ENCODE results near the gene RNF8.
"Not testable (repeated sequence)": the region's sequence is repeated elsewhere in the genome, so short reads cannot be mapped to it uniquely, and the experiment has no call there.

The RNF8 gene

DNA sequence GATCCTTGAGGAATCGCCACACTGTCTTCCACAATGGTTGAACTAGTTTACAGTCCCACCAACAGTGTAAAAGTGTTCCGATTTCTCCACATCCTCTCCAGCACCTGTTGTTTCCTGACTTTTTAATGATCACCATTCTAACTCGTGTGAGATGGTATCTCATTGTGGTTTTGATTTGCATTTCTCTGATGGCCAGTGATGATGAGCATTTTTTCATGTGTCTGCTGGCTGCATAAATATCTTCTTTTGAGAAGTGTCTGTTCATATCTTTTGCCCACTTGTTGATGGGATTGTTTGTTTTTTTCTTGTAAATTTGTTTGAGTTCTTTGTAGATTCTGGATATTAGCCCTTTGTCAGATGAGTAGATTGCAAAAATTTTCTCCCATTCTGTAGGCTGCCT lies 8.0 kb upstream of the RNF8 start:
- not testable (repeated sequence) for H3K27ac ChIP-seq (ENCODE audit: low read depth, low read length); H3K27me3 ChIP-seq (ENCODE audit: insufficient read depth, low read length); H4K8ac ChIP-seq (ENCODE audit: low read depth, low read length); H3K9ac ChIP-seq (ENCODE audit: low read length); H3K9me3 ChIP-seq (ENCODE audit: insufficient read depth, low read depth, low read length); H3K4me1 ChIP-seq (ENCODE audit: control insufficient read depth in 1 of 2, insufficient read depth in 2 of 2, low read length in 2 of 2); H4K91ac ChIP-seq (ENCODE audit: low read depth, low read length); H3K79me1 ChIP-seq (ENCODE audit: low read length); H4K12ac ChIP-seq (ENCODE audit: low read depth, low read length); H3K79me2 ChIP-seq (ENCODE audit: control insufficient read depth, insufficient read depth, low read length, poor library complexity); H3K18ac ChIP-seq (ENCODE audit: low read length); H2BK120ac ChIP-seq (ENCODE audit: insufficient read depth, low read length, poor library complexity); H2AFZ ChIP-seq (ENCODE audit: insufficient read depth, low read length, poor library complexity); H2AK5ac ChIP-seq (ENCODE audit: low read length); H3K36me3 ChIP-seq (ENCODE audit: control insufficient read depth in 1 of 2, insufficient read depth in 2 of 2, low read length in 2 of 2); H3K4me3 ChIP-seq (ENCODE audit: low read depth, low read length); H3K23ac ChIP-seq (ENCODE audit: low read length); DNase-seq; H3K4me2 ChIP-seq (ENCODE audit: low read length); H2BK5ac ChIP-seq (ENCODE audit: low read depth, low read length, poor library complexity); H2BK12ac ChIP-seq (ENCODE audit: low read length); H3K4ac ChIP-seq (ENCODE audit: low read depth, low read length); H3K14ac ChIP-seq (ENCODE audit: low read length)
- no CpG with 5 or more reads among the region's 3 CpGs for WGBS (ENCODE audit: extremely low coverage, insufficient coverage, insufficient read length)

- no peaks in the 10 kb centered on the region for H3K4me1 ChIP-seq (ENCODE audit: control insufficient read depth in 1 of 2, insufficient read depth in 2 of 2, low read length in 2 of 2)
- no peak overlapping the region for H2BK12ac ChIP-seq (ENCODE audit: low read length)
- no peak overlapping the region for H3K4me2 ChIP-seq (ENCODE audit: low read length)
- H4K91ac ChIP-seq (ENCODE audit: low read depth, low read length) = no peak overlapping the region
- H3K79me2 ChIP-seq (ENCODE audit: control insufficient read depth, insufficient read depth, low read length, poor library complexity) = no peaks in the 10 kb centered on the region
- no peak overlapping the region for H3K9ac ChIP-seq (ENCODE audit: low read length)
- no peak overlapping the region for H4K8ac ChIP-seq (ENCODE audit: low read depth, low read length)
- H3K4ac ChIP-seq (ENCODE audit: low read depth, low read length) = no peak overlapping the region
- H3K18ac ChIP-seq (ENCODE audit: low read length) = no peak overlapping the region
- H2AK5ac ChIP-seq (ENCODE audit: low read length) = no peak overlapping the region
- H2AFZ ChIP-seq (ENCODE audit: insufficient read depth, low read length, poor library complexity) = no peak overlapping the region
- H3K27me3 ChIP-seq (ENCODE audit: insufficient read depth, low read length) = no peaks in the 10 kb centered on the region
- no peak overlapping the region for H3K4me3 ChIP-seq (ENCODE audit: low read depth, low read length)
- H3K9me3 ChIP-seq (ENCODE audit: insufficient read depth, low read depth, low read length) = no peaks in the 10 kb centered on the region
- H3K27ac ChIP-seq (ENCODE audit: low read depth, low read length) = no peak overlapping the region
- H3K23ac ChIP-seq (ENCODE audit: low read length) = no peak overlapping the region
- no peak overlapping the region for H4K12ac ChIP-seq (ENCODE audit: low read depth, low read length)
- H3K79me1 ChIP-seq (ENCODE audit: low read length) = no peaks in the 10 kb centered on the region
- H3K14ac ChIP-seq (ENCODE audit: low read length) = no peak overlapping the region
- no peak overlapping the region for H2BK5ac ChIP-seq (ENCODE audit: low read depth, low read length, poor library complexity)
- H2BK120ac ChIP-seq (ENCODE audit: insufficient read depth, low read length, poor library complexity) = no peak overlapping the region
- WGBS (ENCODE audit: extremely low coverage, insufficient coverage, insufficient read length) = no CpG with 5 or more reads among the region's 3 CpGs
- DNase-seq = no peak
- no peaks in the 10 kb centered on the region for H3K36me3 ChIP-seq (ENCODE audit: control insufficient read depth in 1 of 2, insufficient read depth in 2 of 2, low read length in 2 of 2)
Observed at GRCh38 chr6:37347177-37347576, 6.6 kb upstream of the RNF8 start.

GRCh38 chr6:37347670-37348111 lies 6.1 kb upstream of the RNF8 start:
- H3K27ac ChIP-seq (ENCODE audit: low read depth, low read length) = no peak overlapping the region
- H3K14ac ChIP-seq (ENCODE audit: low read length) = no peak overlapping the region
- no peak overlapping the region for H2AFZ ChIP-seq (ENCODE audit: insufficient read depth, low read length, poor library complexity)
- no peak overlapping the region for H2BK5ac ChIP-seq (ENCODE audit: low read depth, low read length, poor library complexity)
- no peak overlapping the region for H3K4ac ChIP-seq (ENCODE audit: low read depth, low read length)
- WGBS (ENCODE audit: extremely low coverage, insufficient coverage, insufficient read length) = no CpG with 5 or more reads among the region's 4 CpGs
- no peak overlapping the region for H3K18ac ChIP-seq (ENCODE audit: low read length)
- H3K4me2 ChIP-seq (ENCODE audit: low read length) = no peak overlapping the region
- no peak overlapping the region for H3K4me3 ChIP-seq (ENCODE audit: low read depth, low read length)
- H4K12ac ChIP-seq (ENCODE audit: low read depth, low read length) = no peak overlapping the region
- no peaks in the 10 kb centered on the region for H3K79me2 ChIP-seq (ENCODE audit: control insufficient read depth, insufficient read depth, low read length, poor library complexity)
- no peaks in the 10 kb centered on the region for H3K27me3 ChIP-seq (ENCODE audit: insufficient read depth, low read length)
- H2BK120ac ChIP-seq (ENCODE audit: insufficient read depth, low read length, poor library complexity) = no peak overlapping the region
- H3K4me1 ChIP-seq (ENCODE audit: control insufficient read depth in 1 of 2, insufficient read depth in 2 of 2, low read length in 2 of 2) = no peaks in the 10 kb centered on the region
- H4K8ac ChIP-seq (ENCODE audit: low read depth, low read length) = no peak overlapping the region
- no peak overlapping the region for H2BK12ac ChIP-seq (ENCODE audit: low read length)
- H3K9ac ChIP-seq (ENCODE audit: low read length) = no peak overlapping the region
- no peaks in the 10 kb centered on the region for H3K9me3 ChIP-seq (ENCODE audit: insufficient read depth, low read depth, low read length)
- no peaks in the 10 kb centered on the region for H3K79me1 ChIP-seq (ENCODE audit: low read length)
- H2AK5ac ChIP-seq (ENCODE audit: low read length) = no peak overlapping the region
- H3K36me3 ChIP-seq (ENCODE audit: control insufficient read depth in 1 of 2, insufficient read depth in 2 of 2, low read length in 2 of 2) = no peaks in the 10 kb centered on the region
- no peak overlapping the region for H3K23ac ChIP-seq (ENCODE audit: low read length)
- DNase-seq = no peak
- H4K91ac ChIP-seq (ENCODE audit: low read depth, low read length) = no peak overlapping the region

DNA sequence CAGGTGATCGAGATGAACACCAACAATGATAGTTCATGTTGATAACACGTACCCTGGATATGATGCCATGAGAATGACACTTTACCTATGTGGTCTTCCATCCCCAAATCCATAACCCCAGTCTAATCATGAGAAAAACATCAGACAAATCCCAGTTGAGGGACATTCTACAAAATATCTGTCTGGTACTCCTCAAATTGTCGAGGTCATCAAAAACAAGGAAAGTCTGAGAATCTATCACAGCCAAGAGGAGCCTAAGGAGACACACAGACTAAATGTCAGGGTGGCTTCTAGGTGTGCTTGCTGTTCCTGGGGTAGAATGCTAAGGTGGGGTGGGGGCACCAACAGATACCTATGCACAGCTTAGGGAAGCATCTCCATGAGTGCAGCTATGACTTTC lies 2.8 kb upstream of the RNF8 start:
- H3K27me3 ChIP-seq (ENCODE audit: insufficient read depth, low read length) = no peaks in the 10 kb centered on the region
- H3K23ac ChIP-seq (ENCODE audit: low read length) = no peak overlapping the region
- H2BK12ac ChIP-seq (ENCODE audit: low read length) = no peak overlapping the region
- DNase-seq = no peak
- no peak overlapping the region for H4K12ac ChIP-seq (ENCODE audit: low read depth, low read length)
- no peak overlapping the region for H2AFZ ChIP-seq (ENCODE audit: insufficient read depth, low read length, poor library complexity)
- no peak overlapping the region for H2BK120ac ChIP-seq (ENCODE audit: insufficient read depth, low read length, poor library complexity)
- H3K18ac ChIP-seq (ENCODE audit: low read length) = no peak overlapping the region
- H3K9ac ChIP-seq (ENCODE audit: low read length) = no peak overlapping the region
- no peak overlapping the region for H2AK5ac ChIP-seq (ENCODE audit: low read length)
- WGBS (ENCODE audit: extremely low coverage, insufficient coverage, insufficient read length) = no CpG with 5 or more reads among the region's 3 CpGs
- no peak overlapping the region for H3K4ac ChIP-seq (ENCODE audit: low read depth, low read length)
- H3K4me3 ChIP-seq (ENCODE audit: low read depth, low read length) = no peak overlapping the region
- no peak overlapping the region for H2BK5ac ChIP-seq (ENCODE audit: low read depth, low read length, poor library complexity)
- no peak overlapping the region for H3K14ac ChIP-seq (ENCODE audit: low read length)
- H3K36me3 ChIP-seq (ENCODE audit: control insufficient read depth in 1 of 2, insufficient read depth in 2 of 2, low read length in 2 of 2) = no peaks in the 10 kb centered on the region
- no peak overlapping the region for H4K8ac ChIP-seq (ENCODE audit: low read depth, low read length)
- H3K4me2 ChIP-seq (ENCODE audit: low read length) = no peak overlapping the region
- H3K4me1 ChIP-seq (ENCODE audit: control insufficient read depth in 1 of 2, insufficient read depth in 2 of 2, low read length in 2 of 2) = peaks cover 3 to 4% of the 10 kb centered on the region in 2 experiments
- H3K79me1 ChIP-seq (ENCODE audit: low read length) = peaks cover 6% of the 10 kb centered on the region
- H3K79me2 ChIP-seq (ENCODE audit: control insufficient read depth, insufficient read depth, low read length, poor library complexity) = peaks cover 6% of the 10 kb centered on the region
- H3K27ac ChIP-seq (ENCODE audit: low read depth, low read length) = no peak overlapping the region
- no peak overlapping the region for H4K91ac ChIP-seq (ENCODE audit: low read depth, low read length)
- no peaks in the 10 kb centered on the region for H3K9me3 ChIP-seq (ENCODE audit: insufficient read depth, low read depth, low read length)
